Glutamatergic neuron (in vitro differentiated cells): Measurements from ENCODE around the gene RBMXL3. TPM values are rescaled to one million over a fixed set of nuclear protein-coding genes. Genes with fewer than 3 reads are reported as not detected.

Experiments used
- DNase-seq: peaks from one replicate; pipeline ENCODE4 v3.0.0; 2022
- H3K27ac Mint-ChIP-seq: one replicate; pipeline ENCODE4 v1.8.0; 2020; ENCODE audit warnings: mild to moderate bottlenecking, mixed read lengths, inconsistent platforms; ENCODE audit not compliant: unreplicated experiment
- H3K27me3 Mint-ChIP-seq: one replicate; pipeline ENCODE4 v1.8.0; 2020; ENCODE audit warnings: mild to moderate bottlenecking, moderate library complexity, mixed read lengths, inconsistent platforms; ENCODE audit not compliant: unreplicated experiment
- H3K36me3 Mint-ChIP-seq: one replicate; pipeline ENCODE4 v1.8.0; 2020; ENCODE audit warnings: mild to moderate bottlenecking, mixed read lengths, inconsistent platforms; ENCODE audit not compliant: unreplicated experiment
- H3K4me1 Mint-ChIP-seq: one replicate; pipeline ENCODE4 v1.8.0; 2020; ENCODE audit warnings: mild to moderate bottlenecking, low read depth, mixed read lengths, inconsistent platforms; ENCODE audit not compliant: unreplicated experiment
- H3K4me3 Mint-ChIP-seq: one replicate; pipeline ENCODE4 v1.8.0; 2020; ENCODE audit warnings: mild to moderate bottlenecking, mixed read lengths, inconsistent platforms; ENCODE audit not compliant: unreplicated experiment
- H3K9me3 Mint-ChIP-seq: one replicate; pipeline ENCODE4 v1.8.0; 2020; ENCODE audit warnings: mild to moderate bottlenecking, moderate library complexity, mixed read lengths, inconsistent platforms; ENCODE audit not compliant: unreplicated experiment
- CTCF ChIP-seq: fragments of 200-600 bp; sonication (generic); IDR thresholded peaks from one replicate; pipeline ENCODE4 v1.5.0; 2021; ENCODE audit not compliant: partially characterized antibody, unreplicated experiment
- total RNA-seq: library from RNA; stranded (reverse); fragmentation: NEBNext Ultra II Directional; extraction: Animal tissue kit (Norgen Biotek cat#: 25700); gene quantifications from one replicate; pipeline ENCODE4 v1.2.1, GENCODE V29; 2021; ENCODE audit not compliant: unreplicated experiment

The RBMXL3 gene
- total RNA-seq, 1 donor from 2014 or later, result not detected

GRCh38 chrX:115177932-115178331, 11.3 kb upstream of the RBMXL3 start:
- no peak overlapping the region for H3K4me3 Mint-ChIP-seq
- no peaks in the 10 kb centered on the region for H3K36me3 Mint-ChIP-seq
- peaks cover 2% of the 10 kb centered on the region for H3K9me3 Mint-ChIP-seq
- no peaks in the 10 kb centered on the region for H3K4me1 Mint-ChIP-seq
- no peaks in the 10 kb centered on the region for H3K27me3 Mint-ChIP-seq
- DNase-seq, result no peak
- no peak overlapping the region for H3K27ac Mint-ChIP-seq
- no peak for TF ChIP-seq CTCF

- H3K36me3 Mint-ChIP-seq, result no peaks in the 10 kb centered on the region
- no peaks in the 10 kb centered on the region for H3K4me1 Mint-ChIP-seq
- H3K27me3 Mint-ChIP-seq, result no peaks in the 10 kb centered on the region
- H3K9me3 Mint-ChIP-seq, result peaks cover 2% of the 10 kb centered on the region
- H3K4me3 Mint-ChIP-seq, result no peak overlapping the region
- DNase-seq, result no peak
- no peak overlapping the region for H3K27ac Mint-ChIP-seq
- no peak for TF ChIP-seq CTCF
Observed at GRCh38 chrX:115178473-115178872, 10.7 kb upstream of the RBMXL3 start.

GRCh38 chrX:115183980-115184379, 5.2 kb upstream of the RBMXL3 start:
- H3K9me3 Mint-ChIP-seq, result no peaks in the 10 kb centered on the region
- no peak for TF ChIP-seq CTCF
- no peaks in the 10 kb centered on the region for H3K27me3 Mint-ChIP-seq
- H3K4me3 Mint-ChIP-seq, result no peak overlapping the region
- no peak for DNase-seq
- H3K4me1 Mint-ChIP-seq, result peaks cover 2% of the 10 kb centered on the region
- H3K36me3 Mint-ChIP-seq, result no peaks in the 10 kb centered on the region
- H3K27ac Mint-ChIP-seq, result no peak overlapping the region

GRCh38 chrX:115189646-115190635, 731 bp downstream of the RBMXL3 start:
- Mint-ChIP-seq H3K9me3 (peaks cover 2% of the 10 kb centered on the region), H3K27me3 (peaks cover 3% of the 10 kb centered on the region), H3K36me3 (no peaks in the 10 kb centered on the region), H3K4me3 (no peak overlapping the region), H3K27ac (no peak overlapping the region), H3K4me1 (peaks cover 5% of the 10 kb centered on the region)
- TF ChIP-seq CTCF, result no peak
- DNase-seq, result no peak
